BE2C (cell line): ENCODE data around the gene ZNF354C.

ENCODE experiments used
- DNase-seq: peaks from one replicate; pipeline ENCODE4 v3.0.0-alpha.2; 2020
- H3K27me3 ChIP-seq: fragments of 250-450 bp; sonication (Bioruptor Pico); 2 replicates; pipeline ENCODE4 v1.5.1; 2020; ENCODE audit warnings: mild to moderate bottlenecking
- H3K36me3 ChIP-seq: fragments of 250-450 bp; sonication (Bioruptor Pico); 2 replicates; pipeline ENCODE4 v1.5.1; 2020; ENCODE audit warnings: mild to moderate bottlenecking
- H3K4me1 ChIP-seq: fragments of 250-450 bp; sonication (Bioruptor Pico); 2 replicates; pipeline ENCODE4 v1.5.1; 2020
- H3K4me3 ChIP-seq: 2 replicates; pipeline ENCODE4 v1.5.1; 2011; ENCODE audit warnings: low read depth, low read length
- H3K9me3 ChIP-seq: fragments of 250-450 bp; sonication (Bioruptor Pico); 2 replicates; pipeline ENCODE4 v1.5.1; 2020
- CTCF ChIP-seq: IDR thresholded peaks from 2 replicates; pipeline ENCODE4 v1.5.1; 2012; ENCODE audit warnings: mild to moderate bottlenecking, low read depth, low read length

The ZNF354C gene

GRCh38 chr5:179128976-179129375 lies 68.8 kb downstream of the ZNF354C start:
- H3K9me3 ChIP-seq, result no peaks in the 10 kb centered on the region; the same call in 1 of the 2 replicates
- H3K36me3 ChIP-seq, result no peaks in the 10 kb centered on the region
- no peaks in the 10 kb centered on the region for H3K27me3 ChIP-seq
- H3K4me1 ChIP-seq, result no peaks in the 10 kb centered on the region
- no peak overlapping the region for H3K4me3 ChIP-seq
- DNase-seq, result no peak
- TF ChIP-seq CTCF, result no peak

GRCh38 chr5:179129607-179130071 lies 69.5 kb downstream of the ZNF354C start:
- Histone ChIP-seq H3K4me1 (no peaks in the 10 kb centered on the region), H3K9me3 (no peaks in the 10 kb centered on the region), H3K27me3 (no peaks in the 10 kb centered on the region), H3K4me3 (no peak overlapping the region), H3K36me3 (no peaks in the 10 kb centered on the region)
- TF ChIP-seq CTCF, result no peak
- DNase-seq, result no peak

GRCh38 chr5:179130101-179130681 lies 70.0 kb downstream of the ZNF354C start:
- TF ChIP-seq CTCF, result no peak
- no peaks in the 10 kb centered on the region for H3K9me3 ChIP-seq
- no peaks in the 10 kb centered on the region for H3K27me3 ChIP-seq
- DNase-seq, result no peak
- H3K36me3 ChIP-seq, result no peaks in the 10 kb centered on the region
- no peaks in the 10 kb centered on the region for H3K4me1 ChIP-seq
- no peak overlapping the region for H3K4me3 ChIP-seq

DNA sequence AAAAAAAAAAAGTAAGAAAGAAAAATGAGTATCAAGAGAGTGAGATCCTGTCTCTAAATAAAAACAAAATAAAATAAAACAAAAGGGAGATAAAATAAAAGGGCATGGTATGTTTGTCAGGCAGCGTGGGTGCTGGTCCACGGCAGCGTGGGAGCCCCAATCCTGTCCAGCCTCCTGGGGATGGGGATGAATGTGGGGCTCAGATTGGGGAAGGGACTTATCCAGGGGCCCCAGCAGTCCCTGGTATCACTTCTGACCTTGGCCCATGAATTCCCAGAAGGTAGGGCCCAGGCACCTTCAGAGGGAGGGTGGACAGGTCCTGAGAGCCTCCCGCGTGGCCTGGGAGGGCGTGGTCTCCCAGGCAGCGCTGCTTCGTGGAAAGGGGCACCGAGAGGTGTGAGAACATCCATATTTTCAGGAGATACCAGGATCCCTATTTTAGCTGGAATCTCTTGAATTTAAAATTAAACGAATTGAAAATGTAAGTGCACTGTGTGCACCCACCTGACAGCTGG lies 71.2 kb downstream of the ZNF354C start:
- Histone ChIP-seq H3K4me3 (no peak overlapping the region), H3K36me3 (no peaks in the 10 kb centered on the region), H3K27me3 (no peaks in the 10 kb centered on the region), H3K9me3 (no peaks in the 10 kb centered on the region), H3K4me1 (no peaks in the 10 kb centered on the region)
- no peak for DNase-seq
- no peak for TF ChIP-seq CTCF

DNA sequence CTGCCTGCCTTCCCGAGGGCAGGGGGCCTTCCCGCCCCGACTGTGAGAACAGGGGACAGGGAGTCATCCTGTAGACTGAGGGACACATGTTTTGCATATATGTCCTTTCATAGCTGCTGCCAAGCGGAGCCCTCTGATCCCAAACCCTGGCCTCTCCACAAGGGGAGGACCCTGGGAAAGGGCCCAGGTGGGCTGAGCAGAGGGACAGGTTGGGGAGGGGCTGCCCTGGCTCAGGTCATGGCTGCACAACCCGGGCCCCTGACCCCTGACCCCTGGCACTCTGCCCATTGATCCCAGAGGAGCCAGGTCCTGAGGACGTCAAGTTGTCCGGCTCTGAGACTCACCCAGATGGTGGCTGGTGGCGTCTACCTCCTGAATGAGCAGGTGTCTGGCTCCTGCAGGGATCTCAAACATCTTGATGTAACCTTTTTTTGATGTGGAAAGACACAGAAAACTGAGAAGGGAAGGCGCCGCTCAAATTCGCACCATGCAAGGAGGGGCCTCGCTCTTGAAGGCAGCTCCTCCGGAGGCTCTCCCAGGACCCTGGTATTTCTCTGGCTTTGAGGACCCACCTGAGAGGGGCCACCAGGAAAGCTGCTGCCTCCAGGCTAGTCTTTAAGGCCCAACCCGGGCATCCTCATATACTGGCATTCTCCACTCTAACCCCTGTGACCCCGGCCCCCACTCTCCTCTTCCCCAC lies 71.9 kb downstream of the ZNF354C start:
- Histone ChIP-seq H3K4me3 (no peak overlapping the region), H3K27me3 (no peaks in the 10 kb centered on the region), H3K36me3 (no peaks in the 10 kb centered on the region), H3K9me3 (no peaks in the 10 kb centered on the region), H3K4me1 (no peaks in the 10 kb centered on the region)
- DNase-seq, result no peak
- no peak for TF ChIP-seq CTCF
